CD4-positive, alpha-beta T cell treated with Interleukin-4 for 4 hours (primary cell): ENCODE results near the gene TMEM181.
"Not testable (repeated sequence)": the region's sequence is repeated elsewhere in the genome, so short reads cannot be mapped to it uniquely, and the experiment has no call there.

ENCODE experiments used
- DNase-seq: peaks from one replicate; pipeline ENCODE4 v3.0.0-alpha.2; 2020

Gene TMEM181

GRCh38 chr6:158539413-158539812 is 20.5 kb upstream of the TMEM181 start:
- DNase-seq, result no peak

GRCh38 chr6:158539881-158540280 is 20.0 kb upstream of the TMEM181 start:
- no peak for DNase-seq

GRCh38 chr6:158543606-158544185 is 16.2 kb upstream of the TMEM181 start:
- no peak for DNase-seq

- DNase-seq, result no peak
Measured at GRCh38 chr6:158544428-158544827, 15.5 kb upstream of the TMEM181 start.

GRCh38 chr6:158545043-158545966 is 14.6 kb upstream of the TMEM181 start:
- no peak for DNase-seq

- DNase-seq, result no peak
Measured at GRCh38 chr6:158548418-158549161, 11.3 kb upstream of the TMEM181 start.

GRCh38 chr6:158552055-158552795 is 7.7 kb upstream of the TMEM181 start:
- DNase-seq, result no peak

- DNase-seq, result no peak
Measured at GRCh38 chr6:158552796-158553138, 7.1 kb upstream of the TMEM181 start.

GRCh38 chr6:158554611-158555361 is 5.1 kb upstream of the TMEM181 start:
- no peak for DNase-seq

- DNase-seq, result no peak
Measured at GRCh38 chr6:158556113-158556512, 3.8 kb upstream of the TMEM181 start.

GRCh38 chr6:158557110-158557509 is 2.8 kb upstream of the TMEM181 start:
- DNase-seq, result not testable (repeated sequence)

GRCh38 chr6:158557927-158558326 is 2.0 kb upstream of the TMEM181 start:
- DNase-seq, result no peak

GRCh38 chr6:158558415-158559306 is 1.2 kb upstream of the TMEM181 start:
- no peak for DNase-seq

- no peak for DNase-seq
Measured at GRCh38 chr6:158559338-158559894, 475 bp upstream of the TMEM181 start.

GRCh38 chr6:158560836-158561320 is 987 bp downstream of the TMEM181 start:
- no peak for DNase-seq

- no peak for DNase-seq
Measured at GRCh38 chr6:158561321-158561884, 1.5 kb downstream of the TMEM181 start.

GRCh38 chr6:158561938-158562337 is 2.0 kb downstream of the TMEM181 start:
- DNase-seq, result no peak

- peak; percentile 45 for DNase-seq
Measured at GRCh38 chr6:158564243-158565121, 4.6 kb downstream of the TMEM181 start.

GRCh38 chr6:158565122-158565429 is 5.2 kb downstream of the TMEM181 start:
- DNase-seq, result no peak
